Measurements from ENCODE around the gene SCMH1.

Gene SCMH1

GRCh38 chr1:41051022-41051421, 191.1 kb downstream of the SCMH1 start:
- Histone ChIP-seq H3K36me3 (ENCODE audit: control insufficient read depth, low read length) (peaks cover 68% of the 10 kb centered on the region), H3K27ac (ENCODE audit: low read depth, low read length) (no peak overlapping the region), H3K4me1 (ENCODE audit: control insufficient read depth, low read length) (peaks cover 4% of the 10 kb centered on the region; the same call in 1 of the 2 replicates), H3K4me2 (ENCODE audit: low read length) (no peak overlapping the region), H4K20me1 (ENCODE audit: control insufficient read depth, insufficient read depth, low read depth, low read length) (no peaks in the 10 kb centered on the region), H3K4me3 (ENCODE audit: low read length) (no peak overlapping the region), H3K79me2 (ENCODE audit: control insufficient read depth, low read length) (no peaks in the 10 kb centered on the region), H3K9me3 (ENCODE audit: control insufficient read depth, insufficient read depth, low read length) (no peaks in the 10 kb centered on the region), H3K27me3 (ENCODE audit: control insufficient read depth, low read length) (no peaks in the 10 kb centered on the region), H3K9me2 (replicated peaks; ENCODE audit: control insufficient read depth, low read length) (no peaks in the 10 kb centered on the region), H3F3A (ENCODE audit: control insufficient read depth, insufficient read depth) (no peaks in the 10 kb centered on the region)
- TF ChIP-seq EZH2phosphoT487 (IDR thresholded peaks at IDR 0.05; ENCODE audit: borderline replicate concordance, low read length), result no peak
- TF ChIP-seq CTCF (IDR thresholded peaks at IDR 0.05; ENCODE audit: low read depth, low read length, poor library complexity, severe bottlenecking), result no peak

GRCh38 chr1:41048540-41048939, 193.6 kb downstream of the SCMH1 start:
- Histone ChIP-seq H3K79me2 (ENCODE audit: control insufficient read depth, low read length) (no peaks in the 10 kb centered on the region), H3K36me3 (ENCODE audit: control insufficient read depth, low read length) (peaks cover 74% of the 10 kb centered on the region), H3K9me2 (replicated peaks; ENCODE audit: control insufficient read depth, low read length) (no peaks in the 10 kb centered on the region), H3K4me3 (ENCODE audit: low read length) (no peak overlapping the region), H3K4me1 (ENCODE audit: control insufficient read depth, low read length) (peaks cover 4% of the 10 kb centered on the region; the same call in 1 of the 2 replicates), H4K20me1 (ENCODE audit: control insufficient read depth, insufficient read depth, low read depth, low read length) (no peaks in the 10 kb centered on the region), H3F3A (ENCODE audit: control insufficient read depth, insufficient read depth) (no peaks in the 10 kb centered on the region), H3K27ac (ENCODE audit: low read depth, low read length) (no peak overlapping the region), H3K4me2 (ENCODE audit: low read length) (no peak overlapping the region), H3K9me3 (ENCODE audit: control insufficient read depth, insufficient read depth, low read length) (no peaks in the 10 kb centered on the region), H3K27me3 (ENCODE audit: control insufficient read depth, low read length) (no peaks in the 10 kb centered on the region)
- TF ChIP-seq EZH2phosphoT487 (IDR thresholded peaks at IDR 0.05; ENCODE audit: borderline replicate concordance, low read length), result no peak
- TF ChIP-seq CTCF (IDR thresholded peaks at IDR 0.05; ENCODE audit: low read depth, low read length, poor library complexity, severe bottlenecking), result no peak

GRCh38 chr1:41046347-41046775, 195.7 kb downstream of the SCMH1 start:
- Histone ChIP-seq H3K27me3 (ENCODE audit: control insufficient read depth, low read length) (no peaks in the 10 kb centered on the region), H3K4me2 (ENCODE audit: low read length) (no peak overlapping the region), H3K4me3 (ENCODE audit: low read length) (no peak overlapping the region), H3K9me3 (ENCODE audit: control insufficient read depth, insufficient read depth, low read length) (no peaks in the 10 kb centered on the region), H3K36me3 (ENCODE audit: control insufficient read depth, low read length) (peaks cover 71% of the 10 kb centered on the region), H3K4me1 (ENCODE audit: control insufficient read depth, low read length) (no peaks in the 10 kb centered on the region), H3K9me2 (replicated peaks; ENCODE audit: control insufficient read depth, low read length) (no peaks in the 10 kb centered on the region), H3K79me2 (ENCODE audit: control insufficient read depth, low read length) (no peaks in the 10 kb centered on the region), H4K20me1 (ENCODE audit: control insufficient read depth, insufficient read depth, low read depth, low read length) (no peaks in the 10 kb centered on the region), H3F3A (ENCODE audit: control insufficient read depth, insufficient read depth) (no peaks in the 10 kb centered on the region), H3K27ac (ENCODE audit: low read depth, low read length) (no peak overlapping the region)
- TF ChIP-seq EZH2phosphoT487 (IDR thresholded peaks at IDR 0.05; ENCODE audit: borderline replicate concordance, low read length), result no peak
- no peak for TF ChIP-seq CTCF (IDR thresholded peaks at IDR 0.05; ENCODE audit: low read depth, low read length, poor library complexity, severe bottlenecking)
